Natural killer cell (primary cell): Measurements from ENCODE around the gene KCNMB3. TPM values are rescaled to one million over a fixed set of nuclear protein-coding genes. Genes with fewer than 3 reads are reported as not detected.

ENCODE experiments used
- ATAC-seq, 3 donors: fragments of 150-1000 bp in 2 of 3; fragments of 200-7000 bp in 1 of 3; cut with Tn5 transposase; 1 replicate in 1 of 3; 2 replicates in 2 of 3; pipeline ENCODE4 v1.10.0; 2021; ENCODE audit warnings: mild to moderate bottlenecking in 2 of 3, moderate library complexity in 2 of 3
- DNase-seq, 2 donors: peaks; one replicate each; pipeline versions ENCODE4 v3.0.0 to v3.0.0-alpha.2; 2013 to 2021; ENCODE audit warnings: mixed read lengths in 1 of 2
- H3K27ac ChIP-seq: one replicate; pipeline ENCODE4 v1.5.1; 2013; ENCODE audit warnings: mild to moderate bottlenecking, low read length
- H3K27me3 ChIP-seq: one replicate; pipeline ENCODE4 v1.6.1; 2013; ENCODE audit warnings: low read length; ENCODE audit not compliant: control insufficient read depth, insufficient read depth
- H3K36me3 ChIP-seq: one replicate; pipeline ENCODE4 v1.6.1; 2013; ENCODE audit warnings: low read length; ENCODE audit not compliant: control insufficient read depth, insufficient read depth
- H3K4me1 ChIP-seq: one replicate; pipeline ENCODE4 v1.6.1; 2013; ENCODE audit warnings: low read length; ENCODE audit not compliant: control insufficient read depth, insufficient read depth
- H3K4me3 ChIP-seq: one replicate; pipeline ENCODE4 v1.5.1; 2013; ENCODE audit warnings: low read length
- H3K9me3 ChIP-seq: one replicate; pipeline ENCODE4 v1.6.1; 2013; ENCODE audit warnings: low read length; ENCODE audit not compliant: control insufficient read depth, insufficient read depth
- H3K27ac Mint-ChIP-seq, 2 donors: one replicate each; pipeline ENCODE4 v1.8.0; 2022; ENCODE audit warnings: mild to moderate bottlenecking in 2 of 2, mixed read lengths in 2 of 2, moderate library complexity in 1 of 2
- H3K27me3 Mint-ChIP-seq, 2 donors: one replicate each; pipeline ENCODE4 v1.8.0; 2022; ENCODE audit warnings: low read depth in 2 of 2, mixed read lengths in 2 of 2
- H3K36me3 Mint-ChIP-seq: one replicate; pipeline ENCODE4 v1.8.0; 2022; ENCODE audit warnings: mixed read lengths
- H3K4me1 Mint-ChIP-seq, 2 donors: one replicate each; pipeline ENCODE4 v1.8.0; 2022; ENCODE audit warnings: mixed read lengths in 2 of 2
- H3K4me3 Mint-ChIP-seq: one replicate; pipeline ENCODE4 v1.8.0; 2022; ENCODE audit warnings: mild to moderate bottlenecking, moderate library complexity, mixed read lengths
- H3K9me3 Mint-ChIP-seq, 2 donors: one replicate each; pipeline ENCODE4 v1.8.0; 2022; ENCODE audit warnings: mixed read lengths in 2 of 2
- WGBS: methylation state at CpG from one replicate; pipeline ENCODE4 v1.1.7; 2013; ENCODE audit warnings: missing lambda C conversion rate; ENCODE audit not compliant: insufficient coverage; 5-methylcytosine and 5-hydroxymethylcytosine counted together
- intact Hi-C: fragments of 100-400 bp; cut with micrococcal nuclease; formaldehyde crosslinking; loops from one replicate; pipeline ENCODE4 v1.14.2; 2022
- total RNA-seq, 4 donors: library from RNA; stranded (reverse); fragments of 120-200 nt in 1 of 4; gene quantifications; one replicate each; pipeline versions ENCODE4 v1.2.3 to v1.2.4, GENCODE V29; 2013 to 2022
- TF ChIP-seq, protein P1 (sequence below): fragments of 200-600 bp; IDR thresholded peaks from one replicate; pipeline ENCODE4 v1.8.0; 2022; ENCODE audit warnings: antibody characterized with exemption

KCNMB3 gene
- total RNA-seq, 3 donors from 2014 or later (not counting 1 experiment from before 2014, with no cell fraction given), result 1.3 to 1.8 (median 1.4) TPM

GRCh38 chr3:179272385-179272784 lies 21.5 kb upstream of the KCNMB3 start:
- Histone ChIP-seq H3K4me3 (no peak overlapping the region), H3K4me1 (no peaks in the 10 kb centered on the region), H3K36me3 (no peaks in the 10 kb centered on the region), H3K27me3 (no peaks in the 10 kb centered on the region), H3K27ac (no peak overlapping the region), H3K9me3 (no peaks in the 10 kb centered on the region)
- no peak overlapping the region for H3K4me3 Mint-ChIP-seq
- TF ChIP-seq, protein P1, sequence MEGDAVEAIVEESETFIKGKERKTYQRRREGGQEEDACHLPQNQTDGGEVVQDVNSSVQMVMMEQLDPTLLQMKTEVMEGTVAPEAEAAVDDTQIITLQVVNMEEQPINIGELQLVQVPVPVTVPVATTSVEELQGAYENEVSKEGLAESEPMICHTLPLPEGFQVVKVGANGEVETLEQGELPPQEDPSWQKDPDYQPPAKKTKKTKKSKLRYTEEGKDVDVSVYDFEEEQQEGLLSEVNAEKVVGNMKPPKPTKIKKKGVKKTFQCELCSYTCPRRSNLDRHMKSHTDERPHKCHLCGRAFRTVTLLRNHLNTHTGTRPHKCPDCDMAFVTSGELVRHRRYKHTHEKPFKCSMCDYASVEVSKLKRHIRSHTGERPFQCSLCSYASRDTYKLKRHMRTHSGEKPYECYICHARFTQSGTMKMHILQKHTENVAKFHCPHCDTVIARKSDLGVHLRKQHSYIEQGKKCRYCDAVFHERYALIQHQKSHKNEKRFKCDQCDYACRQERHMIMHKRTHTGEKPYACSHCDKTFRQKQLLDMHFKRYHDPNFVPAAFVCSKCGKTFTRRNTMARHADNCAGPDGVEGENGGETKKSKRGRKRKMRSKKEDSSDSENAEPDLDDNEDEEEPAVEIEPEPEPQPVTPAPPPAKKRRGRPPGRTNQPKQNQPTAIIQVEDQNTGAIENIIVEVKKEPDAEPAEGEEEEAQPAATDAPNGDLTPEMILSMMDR, result no peak
- H3K9me3 Mint-ChIP-seq, result no peaks in the 10 kb centered on the region
- ATAC-seq (no peak), DNase-seq (peak in 1 of 2 donors; percentile 32)
- 88% methylated on average over 3 of the region's 3 CpGs for WGBS
- no peak overlapping the region for H3K27ac Mint-ChIP-seq
- intact Hi-C loops, result no loop called here
- H3K36me3 Mint-ChIP-seq, result no peaks in the 10 kb centered on the region
- H3K4me1 Mint-ChIP-seq, result no peaks in the 10 kb centered on the region
- peaks cover 7 to 36% of the 10 kb centered on the region in 2 donors for H3K27me3 Mint-ChIP-seq

- intact Hi-C loops, result no loop called here
Observed at GRCh38 chr3:179269152-179269707, 18.3 kb upstream of the KCNMB3 start.

GRCh38 chr3:179268400-179269051 lies 17.6 kb upstream of the KCNMB3 start:
- no peak for DNase-seq
- TF ChIP-seq, protein P1, result no peak
- H3K4me1 ChIP-seq, result no peaks in the 10 kb centered on the region
- no peak for ATAC-seq
- no peak overlapping the region for H3K4me3 ChIP-seq
- H3K9me3 ChIP-seq, result no peaks in the 10 kb centered on the region
- intact Hi-C loops, result no loop called here
- H3K27me3 ChIP-seq, result no peaks in the 10 kb centered on the region
- Mint-ChIP-seq H3K36me3 (no peaks in the 10 kb centered on the region), H3K27ac (no peak overlapping the region), H3K4me1 (no peaks in the 10 kb centered on the region), H3K9me3 (no peaks in the 10 kb centered on the region), H3K27me3 (peaks cover 5 to 25% of the 10 kb centered on the region in 2 donors), H3K4me3 (no peak overlapping the region)
- no peak overlapping the region for H3K27ac ChIP-seq
- 62% methylated on average over 3 of the region's 4 CpGs for WGBS
- no peaks in the 10 kb centered on the region for H3K36me3 ChIP-seq

More at GRCh38 chr3:179269152-179269707, 18.3 kb upstream of the KCNMB3 start:
- Histone ChIP-seq H3K4me1 (no peaks in the 10 kb centered on the region), H3K27ac (no peak overlapping the region), H3K9me3 (no peaks in the 10 kb centered on the region), H3K36me3 (no peaks in the 10 kb centered on the region), H3K4me3 (no peak overlapping the region), H3K27me3 (no peaks in the 10 kb centered on the region)
- TF ChIP-seq, protein P1, result no peak
- Mint-ChIP-seq H3K4me1 (no peaks in the 10 kb centered on the region), H3K36me3 (no peaks in the 10 kb centered on the region), H3K9me3 (no peaks in the 10 kb centered on the region), H3K27ac (no peak overlapping the region), H3K4me3 (no peak overlapping the region), H3K27me3 (peaks cover 5 to 25% of the 10 kb centered on the region in 2 donors)
- 67% methylated on average over 3 of the region's 4 CpGs for WGBS
- ATAC-seq, result no peak
- no peak for DNase-seq
